Duodenal mucosa (tissue), 2 donors: Measurements from ENCODE around the gene LPIN1.

Experiments used
- H3K27ac ChIP-seq: one replicate; pipeline ENCODE4 v1.7.0; 2013; ENCODE audit warnings: low read depth, low read length
- H3K27me3 ChIP-seq, 2 donors: one replicate each; pipeline ENCODE4 v1.7.0; 2013; ENCODE audit warnings: low read length in 2 of 2, control low read depth in 1 of 2; ENCODE audit not compliant: insufficient read depth in 2 of 2, control insufficient read depth in 1 of 2
- H3K36me3 ChIP-seq, 2 donors: one replicate each; pipeline ENCODE4 v1.7.0; 2013; ENCODE audit warnings: low read length in 2 of 2, control low read depth in 1 of 2; ENCODE audit not compliant: insufficient read depth in 2 of 2, control insufficient read depth in 1 of 2
- H3K4me1 ChIP-seq, 2 donors: one replicate each; pipeline ENCODE4 v1.7.0; 2013; ENCODE audit warnings: low read length in 2 of 2, control low read depth in 1 of 2; ENCODE audit not compliant: insufficient read depth in 2 of 2, control insufficient read depth in 1 of 2
- H3K4me3 ChIP-seq, 2 donors: one replicate each; pipeline ENCODE4 v1.7.0; 2013; ENCODE audit warnings: low read length in 2 of 2, low read depth in 1 of 2
- H3K9ac ChIP-seq, 2 donors: one replicate each; pipeline ENCODE4 v1.7.0; 2013; ENCODE audit warnings: low read length in 2 of 2, low read depth in 1 of 2
- H3K9me3 ChIP-seq, 2 donors: one replicate each; pipeline ENCODE4 v1.7.0; 2013; ENCODE audit warnings: low read length in 2 of 2, control low read depth in 1 of 2; ENCODE audit not compliant: control insufficient read depth in 1 of 2

The LPIN1 gene

DNA sequence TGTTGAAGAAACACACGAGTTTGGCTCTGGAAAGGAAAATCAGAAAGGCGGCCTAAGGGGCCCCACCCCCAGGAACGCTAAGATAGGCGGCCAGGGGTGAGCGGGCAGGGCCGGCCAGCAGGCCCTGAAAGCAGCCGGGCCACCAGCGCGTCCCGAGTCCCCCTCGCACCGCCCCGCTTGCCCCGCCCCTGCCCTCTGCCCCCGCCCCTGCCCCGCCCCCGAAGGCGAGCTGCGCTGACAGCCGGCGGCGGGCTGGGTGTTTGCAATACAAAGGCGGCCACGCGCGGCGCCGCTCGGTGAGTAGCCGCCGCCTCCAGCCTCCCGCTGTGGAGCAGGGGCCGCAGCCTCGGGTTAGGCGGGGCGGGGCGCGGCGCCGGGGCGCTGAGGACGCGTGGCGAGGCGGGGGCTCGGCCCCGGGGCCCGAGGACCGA lies at the start of gene LPIN1:
Gene LPIN1 (plus strand): TSS at position 257 of the 431 bp plus-strand sequence. CDS start 18,910 bp downstream, outside the sequence.
- peaks cover 52 to 71% of the 10 kb centered on the region in 2 donors for H3K4me1 ChIP-seq
- H3K9ac ChIP-seq, result peak within 1 kb of the TSS; percentile 72 to 83
- H3K27ac ChIP-seq, result peak within 1 kb of the TSS; percentile 72
- H3K36me3 ChIP-seq, result no peaks in the 10 kb centered on the region
- H3K27me3 ChIP-seq, result no peaks in the 10 kb centered on the region
- peak within 1 kb of the TSS; percentile 75 to 89 for H3K4me3 ChIP-seq
- no peaks in the 10 kb centered on the region for H3K9me3 ChIP-seq

- H3K9me3 ChIP-seq, result no peaks in the 10 kb centered on the region
- no peaks in the 10 kb centered on the region for H3K27me3 ChIP-seq
- H3K27ac ChIP-seq, result no peak overlapping the region
- H3K36me3 ChIP-seq, result no peaks in the 10 kb centered on the region
- peaks cover 6 to 11% of the 10 kb centered on the region in 2 donors for H3K4me1 ChIP-seq
- H3K4me3 ChIP-seq, result no peak overlapping the region
- no peak overlapping the region for H3K9ac ChIP-seq
Measured at GRCh38 chr2:11696736-11697102, 49.7 kb upstream of the LPIN1 start.

- Histone ChIP-seq H3K9me3 (no peaks in the 10 kb centered on the region), H3K9ac (no peak overlapping the region), H3K4me1 (peaks cover 6 to 11% of the 10 kb centered on the region in 2 donors), H3K4me3 (no peak overlapping the region), H3K36me3 (no peaks in the 10 kb centered on the region), H3K27ac (no peak overlapping the region), H3K27me3 (no peaks in the 10 kb centered on the region)
Measured at GRCh38 chr2:11697103-11697871, 49.1 kb upstream of the LPIN1 start.

DNA sequence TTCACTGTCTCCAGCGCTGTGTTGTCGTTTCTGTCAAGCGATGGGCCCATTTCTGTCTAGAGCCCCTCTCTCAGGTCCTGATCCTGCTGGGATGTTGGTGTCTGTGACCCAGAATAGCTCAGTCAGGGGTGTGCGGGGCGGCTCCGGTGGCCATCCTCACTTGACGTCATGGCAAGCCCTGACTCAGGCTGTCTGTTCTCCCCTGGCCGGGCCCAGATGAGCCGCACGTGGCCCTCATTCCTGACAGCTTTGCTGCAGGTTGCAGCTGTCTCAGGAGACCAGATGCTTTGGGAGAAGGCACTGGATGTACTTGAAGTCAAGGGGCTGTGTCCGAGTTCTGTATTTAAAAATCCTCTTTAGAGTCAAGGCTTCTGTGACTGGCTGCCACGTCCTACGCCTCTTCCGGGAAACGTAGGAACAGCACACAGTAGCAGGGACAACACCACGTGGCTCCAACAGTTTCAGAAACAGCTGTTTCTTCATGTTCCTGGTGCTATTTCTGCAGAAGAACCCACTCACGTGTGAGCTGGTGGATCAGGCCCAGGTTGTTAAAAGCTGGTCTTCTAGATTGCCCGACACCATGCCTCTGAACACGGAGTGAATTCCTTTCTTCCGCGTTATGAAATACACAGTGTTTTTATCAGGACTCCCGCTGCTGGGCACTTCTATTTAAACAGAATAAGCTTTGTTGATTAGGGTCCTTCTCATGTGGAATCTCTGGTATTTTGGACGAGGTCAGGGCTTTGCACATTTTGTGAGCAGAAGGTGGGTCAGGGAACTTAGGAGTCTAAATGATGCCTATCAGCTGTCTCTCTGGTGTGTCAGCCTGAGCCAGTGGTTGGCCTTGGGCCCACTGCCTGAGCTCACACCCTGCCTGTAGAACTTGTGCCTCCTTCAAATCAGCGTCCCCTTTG lies 48.2 kb upstream of the LPIN1 start:
- Histone ChIP-seq H3K9ac (no peak overlapping the region), H3K4me3 (no peak overlapping the region), H3K27ac (no peak overlapping the region)

DNA sequence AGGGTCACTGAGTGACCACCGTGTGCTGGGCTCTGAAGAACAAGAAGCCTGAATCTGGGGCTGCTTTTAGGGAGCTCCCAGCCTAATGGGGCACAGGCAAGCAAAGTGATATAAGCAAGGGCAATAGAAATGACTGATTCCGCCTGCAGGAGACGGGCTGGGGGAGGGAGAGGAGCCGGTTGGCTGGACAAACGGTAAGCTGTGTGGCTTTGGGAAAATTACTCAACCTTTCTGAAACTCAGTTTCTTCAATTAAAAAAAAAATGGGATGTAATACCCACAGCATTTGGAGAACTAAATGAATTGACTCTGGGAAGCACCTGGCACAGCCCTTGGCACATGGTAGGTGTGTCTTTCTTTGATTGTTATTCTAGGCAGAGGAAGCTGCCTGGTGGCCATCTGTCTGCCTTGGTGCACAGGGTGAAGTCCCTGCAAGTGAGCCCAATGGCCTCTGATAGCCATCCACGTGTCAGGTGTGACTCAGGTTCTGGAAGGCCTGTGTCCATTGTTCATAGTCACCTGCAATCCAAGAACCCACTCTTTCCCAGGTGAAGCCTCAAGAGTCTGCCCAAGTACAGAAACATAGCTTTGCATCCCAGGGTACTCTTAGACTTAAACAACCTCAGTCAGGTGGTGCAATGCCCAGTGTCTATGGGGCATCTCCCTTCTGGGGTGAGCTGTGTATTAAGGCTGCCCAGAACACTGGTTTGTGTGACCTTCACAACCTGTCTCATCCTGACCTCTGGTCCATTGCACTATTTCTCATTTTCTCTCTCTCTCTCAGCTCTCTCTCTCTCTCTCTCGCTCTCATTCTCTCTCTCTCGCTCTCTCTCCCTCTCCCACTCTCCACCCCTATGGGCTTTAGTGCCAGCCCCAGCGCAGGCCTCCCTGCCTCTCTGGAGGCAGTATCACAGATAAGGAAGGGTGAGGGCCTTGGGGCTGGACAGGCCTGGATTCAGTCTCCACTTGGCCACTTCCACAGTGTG lies 46.5 kb upstream of the LPIN1 start:
- Histone ChIP-seq H3K27ac (no peak overlapping the region), H3K4me1 (peaks cover 0 to 6% of the 10 kb centered on the region in 2 donors), H3K27me3 (no peaks in the 10 kb centered on the region), H3K9ac (no peak overlapping the region), H3K4me3 (no peak overlapping the region), H3K9me3 (no peaks in the 10 kb centered on the region), H3K36me3 (no peaks in the 10 kb centered on the region)

More for the DNA sequence above, 48.2 kb upstream of the LPIN1 start:
- no peaks in the 10 kb centered on the region for H3K27me3 ChIP-seq
- peaks cover 2 to 9% of the 10 kb centered on the region in 2 donors for H3K4me1 ChIP-seq
- no peaks in the 10 kb centered on the region for H3K36me3 ChIP-seq
- H3K9me3 ChIP-seq, result no peaks in the 10 kb centered on the region

GRCh38 chr2:11701206-11701605 lies 45.2 kb upstream of the LPIN1 start:
- H3K9ac ChIP-seq, result no peak overlapping the region
- H3K27me3 ChIP-seq, result no peaks in the 10 kb centered on the region
- peaks cover 0 to 6% of the 10 kb centered on the region in 2 donors for H3K4me1 ChIP-seq
- no peaks in the 10 kb centered on the region for H3K9me3 ChIP-seq
- H3K4me3 ChIP-seq, result no peak overlapping the region
- no peaks in the 10 kb centered on the region for H3K36me3 ChIP-seq
- H3K27ac ChIP-seq, result no peak overlapping the region

GRCh38 chr2:11701751-11702301 lies 44.6 kb upstream of the LPIN1 start:
- no peaks in the 10 kb centered on the region for H3K27me3 ChIP-seq
- no peaks in the 10 kb centered on the region for H3K36me3 ChIP-seq
- H3K9ac ChIP-seq, result no peak overlapping the region
- peaks cover 0 to 6% of the 10 kb centered on the region in 2 donors for H3K4me1 ChIP-seq
- no peak overlapping the region for H3K27ac ChIP-seq
- H3K4me3 ChIP-seq, result no peak overlapping the region
- H3K9me3 ChIP-seq, result no peaks in the 10 kb centered on the region

GRCh38 chr2:11702946-11703345 lies 43.5 kb upstream of the LPIN1 start:
- Histone ChIP-seq H3K4me1 (no peaks in the 10 kb centered on the region), H3K9me3 (no peaks in the 10 kb centered on the region), H3K27me3 (no peaks in the 10 kb centered on the region), H3K27ac (no peak overlapping the region), H3K9ac (no peak overlapping the region), H3K36me3 (no peaks in the 10 kb centered on the region), H3K4me3 (no peak overlapping the region)

- no peaks in the 10 kb centered on the region for H3K27me3 ChIP-seq
- no peak overlapping the region for H3K27ac ChIP-seq
- no peak overlapping the region for H3K4me3 ChIP-seq
- H3K36me3 ChIP-seq, result no peaks in the 10 kb centered on the region
- no peaks in the 10 kb centered on the region for H3K9me3 ChIP-seq
- no peaks in the 10 kb centered on the region for H3K4me1 ChIP-seq
- H3K9ac ChIP-seq, result no peak overlapping the region
Measured at GRCh38 chr2:11703700-11704099, 42.7 kb upstream of the LPIN1 start.
